Occipital lobe (tissue), 2 donors: ENCODE data around the gene OR56A3. TPM values are rescaled to one million over a fixed set of nuclear protein-coding genes. Genes with fewer than 3 reads are reported as not detected.

Experiments used
- DNase-seq: peaks from one replicate; lab custom pipeline; 2025; lab: John Stamatoyannopoulos, UW
- total RNA-seq: library from RNA; depleted of rRNA; stranded (reverse); fragments of >200 nt; gene quantifications from one replicate; pipeline ENCODE4 v1.2.3, GENCODE V29; 2014

OR56A3 gene
- total RNA-seq, 1 donor from 2014 or later: not detected

GRCh38 chr11:5973530-5973929 is 31.5 kb downstream of the OR56A3 start:
- no peak for DNase-seq

GRCh38 chr11:5983443-5983842 is 41.4 kb downstream of the OR56A3 start:
- no peak for DNase-seq

- no peak for DNase-seq
These were observed 44.8 kb downstream of the OR56A3 start, which contains the start of gene OR52L1 for GRCh38 chr11:5986885-5987284. OR52L1 (minus strand) TSS chr11:5986985; CDS start chr11:5986930, 55 bp downstream.

GRCh38 chr11:5989203-5989602 is 47.2 kb downstream of the OR56A3 start:
- DNase-seq: no peak

GRCh38 chr11:5992150-5992549 is 50.1 kb downstream of the OR56A3 start:
- no peak for DNase-seq

GRCh38 chr11:5992604-5993251 is 50.7 kb downstream of the OR56A3 start:
- DNase-seq: no peak

GRCh38 chr11:5994791-5995190 is 52.7 kb downstream of the OR56A3 start:
- no peak for DNase-seq

Other genes starting within 250 kb of the OR56A3 start
- gene OR56B1, start 205.8 kb upstream of the OR56A3 start, total RNA-seq: not detected
- gene OR52N4, start 188.0 kb upstream of the OR56A3 start, total RNA-seq: not detected
- gene OR52N5, start 158.9 kb upstream of the OR56A3 start, total RNA-seq: not detected
- not detected for gene OR52N1, start 151.0 kb upstream of the OR56A3 start, total RNA-seq
- gene OR52N2, start 133.3 kb upstream of the OR56A3 start, total RNA-seq: not detected
- gene OR52E6, start 100.4 kb upstream of the OR56A3 start, total RNA-seq: not detected
- gene OR52E8, start 84.6 kb upstream of the OR56A3 start, total RNA-seq: not detected
- not detected for gene OR52E4, start 61.6 kb upstream of the OR56A3 start, total RNA-seq
- gene OR52E5, start 49.0 kb upstream of the OR56A3 start, total RNA-seq: not detected
- not detected for gene OR56A5, start 26.2 kb downstream of the OR56A3 start, total RNA-seq
- gene OR52L1, start 44.7 kb downstream of the OR56A3 start, total RNA-seq: not detected
- under 0.01 TPM for gene OR56A4, start 64.7 kb downstream of the OR56A3 start, total RNA-seq
- gene OR56A1, start 88.5 kb downstream of the OR56A3 start, total RNA-seq: under 0.01 TPM
- not detected for gene OR56B4, start 165.4 kb downstream of the OR56A3 start, total RNA-seq
- gene OR52B2, start 228.1 kb downstream of the OR56A3 start, total RNA-seq: not detected